Caco-2 (cell line): ENCODE results near the gene KLHL29. TPM values are rescaled to one million over a fixed set of nuclear protein-coding genes. Genes with fewer than 3 reads are reported as not detected.

Source experiments
- BruUV-seq: library from RNA; stranded (reverse); fragments of 400-500 nt; replicated peaks from 2 replicates; lab custom pipeline; 2021; lab: Mats Ljungman, UMichigan
- CTCF ChIA-PET: fragments of 300-600 bp; sonication (Branson Sonifier 250); formaldehyde crosslinking; loops from one replicate; lab custom pipeline; 2022; ENCODE audit warnings: antibody characterized with exemption; lab: Charles Lee
- POLR2A ChIA-PET: fragments of 300-600 bp; sonication (Branson Sonifier 250); formaldehyde crosslinking; loops from one replicate; lab custom pipeline; 2022; ENCODE audit warnings: antibody characterized with exemption; lab: Charles Lee
- DNase-seq, 2 experiments: peaks; one replicate each; pipeline versions ENCODE4 v3.0.0 to v3.0.0-alpha.2; 2020 to 2022
- H3K27me3 ChIP-seq: replicated peaks from 2 replicates; pipeline ENCODE4 v1.6.0; 2011; ENCODE audit warnings: low read length; ENCODE audit not compliant: control insufficient read depth, insufficient read depth
- H3K36me3 ChIP-seq: 2 replicates; pipeline ENCODE4 v1.5.1; 2011; ENCODE audit warnings: low read length; ENCODE audit not compliant: control insufficient read depth, insufficient read depth
- H3K4me1 ChIP-seq: fragments of 250-450 bp; sonication (Bioruptor Pico); 2 replicates; pipeline ENCODE4 v1.5.1; 2020; ENCODE audit warnings: mild to moderate bottlenecking
- H3K4me3 ChIP-seq: 2 replicates; pipeline ENCODE4 v1.5.1; 2011; ENCODE audit warnings: low read depth, mild to moderate bottlenecking, control low read depth, low read length
- H3K9me3 ChIP-seq: fragments of 250-450 bp; sonication (Bioruptor Pico); 2 replicates; pipeline ENCODE4 v1.5.1; 2020; ENCODE audit warnings: mild to moderate bottlenecking, moderate library complexity
- H3K27ac Mint-ChIP-seq: one replicate; pipeline ENCODE4 v1.8.0; 2022; ENCODE audit warnings: mixed read lengths; ENCODE audit not compliant: unreplicated experiment
- H3K27me3 Mint-ChIP-seq: one replicate; pipeline ENCODE4 v1.8.0; 2022; ENCODE audit warnings: mixed read lengths; ENCODE audit not compliant: insufficient read depth, unreplicated experiment
- H3K36me3 Mint-ChIP-seq: one replicate; pipeline ENCODE4 v1.8.0; 2022; ENCODE audit warnings: mild to moderate bottlenecking, mixed read lengths; ENCODE audit not compliant: insufficient read depth, unreplicated experiment
- H3K4me1 Mint-ChIP-seq: one replicate; pipeline ENCODE4 v1.8.0; 2022; ENCODE audit warnings: low read depth, mixed read lengths; ENCODE audit not compliant: unreplicated experiment
- H3K4me3 Mint-ChIP-seq: one replicate; pipeline ENCODE4 v1.8.0; 2022; ENCODE audit warnings: mild to moderate bottlenecking, moderate library complexity, mixed read lengths; ENCODE audit not compliant: unreplicated experiment
- H3K9me3 Mint-ChIP-seq: one replicate; pipeline ENCODE4 v1.8.0; 2022; ENCODE audit warnings: mixed read lengths; ENCODE audit not compliant: unreplicated experiment
- CTCF ChIP-seq, 2 experiments: fragments of 200-600 bp in 1 of 2; IDR thresholded peaks; 1 replicate in 1 of 2; 2 replicates in 1 of 2; pipeline versions ENCODE4 v1.5.1 to v1.8.0; 2011 to 2022; ENCODE audit warnings: antibody characterized with exemption in 1 of 2, control low read depth in 1 of 2, inconsistent platforms in 1 of 2, low read depth in 1 of 2, low read length in 1 of 2, mild to moderate bottlenecking in 1 of 2, moderate library complexity in 1 of 2; ENCODE audit not compliant: insufficient read depth in 1 of 2, severe bottlenecking in 1 of 2, unreplicated experiment in 1 of 2
- intact Hi-C: fragments of 100-400 bp; cut with micrococcal nuclease; formaldehyde crosslinking; loops from one replicate; pipeline ENCODE4 v1.10.0; 2022; ENCODE audit not compliant: unreplicated experiment
- total RNA-seq: library from RNA; stranded (reverse); gene quantifications from 2 replicates; pipeline ENCODE4 v1.2.3, GENCODE V29; 2022

Gene KLHL29
- total RNA-seq, 1 experiment from 2014 or later: 0.61 TPM

GRCh38 chr2:23459032-23459431, 74.1 kb downstream of the KLHL29 start:
- peaks cover 6% of the 10 kb centered on the region for H3K27me3 Mint-ChIP-seq
- Histone ChIP-seq H3K9me3 (no peaks in the 10 kb centered on the region), H3K27me3 (no peaks in the 10 kb centered on the region; the same call in 1 of the 2 replicates), H3K36me3 (no peaks in the 10 kb centered on the region), H3K4me1 (no peaks in the 10 kb centered on the region), H3K4me3 (no peak overlapping the region)
- ChIA-PET POLR2A (no interaction called here), CTCF (no interaction called here)
- no peak for DNase-seq
- TF ChIP-seq CTCF (IDR thresholded peaks at IDR 0.05; ENCODE audit: insufficient read depth in 1 of 2, low read depth in 1 of 2, low read length in 1 of 2, severe bottlenecking in 1 of 2, unreplicated experiment in 1 of 2): no peak
- H3K36me3 Mint-ChIP-seq: no peaks in the 10 kb centered on the region
- H3K27ac Mint-ChIP-seq: no peak overlapping the region
- no peaks in the 10 kb centered on the region for H3K9me3 Mint-ChIP-seq
- H3K4me3 Mint-ChIP-seq: no peak overlapping the region
- H3K4me1 Mint-ChIP-seq: peaks cover 6% of the 10 kb centered on the region
- intact Hi-C loops: no loop called here
- BruUV-seq: no TSS peak

- POLR2A ChIA-PET: no interaction called here
- intact Hi-C loops: loop anchor here (5.0 kb wide), 2 partner anchors 58 to 313 kb away; no protein-coding TSS in a partner anchor
- no peaks in the 10 kb centered on the region for H3K36me3 ChIP-seq
- no peaks in the 10 kb centered on the region for H3K9me3 Mint-ChIP-seq
- no peaks in the 10 kb centered on the region for H3K4me1 ChIP-seq
- H3K36me3 Mint-ChIP-seq: no peaks in the 10 kb centered on the region
- CTCF ChIA-PET: no interaction called here
- TF ChIP-seq CTCF (IDR thresholded peaks at IDR 0.05; ENCODE audit: insufficient read depth in 1 of 2, low read depth in 1 of 2, low read length in 1 of 2, severe bottlenecking in 1 of 2, unreplicated experiment in 1 of 2): peak; percentile 46 to 54
- no TSS peak for BruUV-seq
- no peaks in the 10 kb centered on the region; the same call in none of the 2 replicates for H3K27me3 ChIP-seq
- peaks cover 2% of the 10 kb centered on the region for H3K27me3 Mint-ChIP-seq
- no peak overlapping the region for H3K4me3 ChIP-seq
- H3K27ac Mint-ChIP-seq: no peak overlapping the region
- no peak for DNase-seq
- no peaks in the 10 kb centered on the region for H3K4me1 Mint-ChIP-seq
- no peak overlapping the region for H3K4me3 Mint-ChIP-seq
- no peaks in the 10 kb centered on the region for H3K9me3 ChIP-seq
Observed at GRCh38 chr2:23460228-23460627, 75.2 kb downstream of the KLHL29 start.

GRCh38 chr2:23460993-23461392, 76.0 kb downstream of the KLHL29 start:
- H3K27ac Mint-ChIP-seq: no peak overlapping the region
- no peak for DNase-seq
- intact Hi-C loops: loop anchor here (5.0 kb wide), 2 partner anchors 59 to 314 kb away; no protein-coding TSS in a partner anchor
- Histone ChIP-seq H3K4me3 (no peak overlapping the region), H3K27me3 (no peaks in the 10 kb centered on the region; the same call in none of the 2 replicates), H3K4me1 (no peaks in the 10 kb centered on the region), H3K9me3 (no peaks in the 10 kb centered on the region), H3K36me3 (no peaks in the 10 kb centered on the region)
- H3K36me3 Mint-ChIP-seq: no peaks in the 10 kb centered on the region
- no peaks in the 10 kb centered on the region for H3K4me1 Mint-ChIP-seq
- BruUV-seq: no TSS peak
- TF ChIP-seq CTCF (IDR thresholded peaks at IDR 0.05; ENCODE audit: insufficient read depth in 1 of 2, low read depth in 1 of 2, low read length in 1 of 2, severe bottlenecking in 1 of 2, unreplicated experiment in 1 of 2): no peak
- POLR2A ChIA-PET: no interaction called here
- H3K27me3 Mint-ChIP-seq: peaks cover 9% of the 10 kb centered on the region
- no peaks in the 10 kb centered on the region for H3K9me3 Mint-ChIP-seq
- CTCF ChIA-PET: no interaction called here
- H3K4me3 Mint-ChIP-seq: no peak overlapping the region
